K562 (cell line): ENCODE results near the gene DUOX2. TPM values are rescaled to one million over a fixed set of nuclear protein-coding genes. Genes with fewer than 3 reads are reported as not detected.

Source experiments
- ARID2 ChIP-seq: fragments of 450-650 bp; IDR thresholded peaks from 2 replicates; pipeline ENCODE4 v1.6.1; 2017; ENCODE audit warnings: antibody characterized with exemption, mild to moderate bottlenecking
- BMI1 ChIP-seq: fragments of 150-350 bp; IDR thresholded peaks from 2 replicates; pipeline ENCODE4 v1.6.1; 2014; ENCODE audit warnings: low read length
- CBX8 ChIP-seq: fragments of 200-600 bp; sonication (generic); IDR thresholded peaks from 2 replicates; pipeline ENCODE4 v1.6.1; 2012; ENCODE audit warnings: borderline replicate concordance, mixed run types, low read depth, mild to moderate bottlenecking, moderate library complexity, mixed read lengths, low read length, control low read depth, inconsistent platforms; ENCODE audit not compliant: poor library complexity, severe bottlenecking; ENCODE audit errors: extremely low read depth
- CEBPG ChIP-seq, 3 experiments: fragments of 200-800 bp in 1 of 3; sonication (Bioruptor generic) in 1 of 3; sonication (generic) in 1 of 3; formaldehyde crosslinking in 1 of 3; IDR thresholded peaks in 2 of 3; conservative IDR thresholded peaks in 1 of 3; 2 replicates each; pipeline versions ENCODE4 v1.6.1 to v1.8.0; 2016 to 2022; ENCODE audit warnings: missing compliant biosample characterization in 2 of 3, missing genetic modification characterization in 2 of 3, mild to moderate bottlenecking in 1 of 3, missing genetic modification reagents in 1 of 3
- DPF2 ChIP-seq: fragments of 450-650 bp; IDR thresholded peaks from 2 replicates; pipeline ENCODE4 v1.6.1; 2016
- HMG20A ChIP-seq: fragments of 450-650 bp; formaldehyde crosslinking; conservative IDR thresholded peaks from 2 replicates; pipeline ENCODE4 v1.4.0; 2020; ENCODE audit warnings: mild to moderate bottlenecking, mixed read lengths
- HNRNPK ChIP-seq: fragments of 200-400 bp; formaldehyde crosslinking; IDR thresholded peaks from one replicate; pipeline ENCODE4 v1.6.1; 2018; ENCODE audit warnings: mild to moderate bottlenecking, low read depth, low read length; ENCODE audit not compliant: poor library complexity, severe bottlenecking
- NFRKB ChIP-seq: fragments of 450-650 bp; IDR thresholded peaks from 2 replicates; pipeline ENCODE4 v1.6.1; 2016; ENCODE audit warnings: low read depth
- PHF8 ChIP-seq: fragments of 200-600 bp; sonication (generic); IDR thresholded peaks from 2 replicates; pipeline ENCODE4 v1.6.1; 2012; ENCODE audit warnings: mixed run types, mild to moderate bottlenecking, inconsistent platforms, low read length, moderate library complexity, borderline replicate concordance
- SIRT6 ChIP-seq: IDR thresholded peaks from one replicate; pipeline ENCODE4 v1.6.1; 2012; ENCODE audit warnings: low read depth, mild to moderate bottlenecking, control low read depth, inconsistent platforms, low read length, moderate library complexity
- SOX6 ChIP-seq: fragments of 450-650 bp; IDR thresholded peaks from 2 replicates; pipeline ENCODE4 v1.6.1; 2014; ENCODE audit warnings: mild to moderate bottlenecking
- SRSF1 ChIP-seq: fragments of 200-400 bp; formaldehyde crosslinking; IDR thresholded peaks from 2 replicates; pipeline ENCODE4 v1.6.1; 2017; ENCODE audit warnings: mild to moderate bottlenecking, low read depth, low read length, moderate library complexity
- ZFP36 ChIP-seq: fragments of 150-350 bp; IDR thresholded peaks from 2 replicates; pipeline ENCODE4 v1.6.1; 2018; ENCODE audit warnings: low read length, low read depth; ENCODE audit not compliant: partially characterized antibody
- ZNF175 ChIP-seq: fragments of 200-800 bp; sonication (Bioruptor generic); IDR thresholded peaks from 2 replicates; pipeline ENCODE4 v1.6.1; 2016; ENCODE audit warnings: low read depth, mild to moderate bottlenecking, missing genetic modification characterization, missing compliant biosample characterization
- ZNF75A ChIP-seq: fragments of 450-650 bp; formaldehyde crosslinking; IDR thresholded peaks from 2 replicates; pipeline ENCODE4 v1.4.0; 2020; ENCODE audit warnings: mild to moderate bottlenecking
- polyA plus RNA-seq, 8 experiments: library from polyadenylated mRNA; depleted of rRNA in 4 of 8; stranded (reverse) in 5 of 8; unstranded in 3 of 8; fragments of >200 nt; fragmentation: Nextera tagmentation in 2 of 8; fragmentation: Illumina TruSeq in 1 of 8; extraction: Ambion mirVana in 2 of 8; extraction: Trizol in 1 of 8; gene quantifications; 2 replicates each; pipeline versions ENCODE4 v1.2.1 to v1.2.3, GENCODE V29; 2011 to 2014; ENCODE audit warnings: inconsistent platforms in 1 of 8, missing spikeins in 1 of 8
- total RNA-seq, 7 experiments: library from RNA; depleted of rRNA in 6 of 7; stranded (reverse); fragments of >200 nt in 6 of 7; fragmentation: Illumina TruSeq in 2 of 7; extraction: Trizol in 2 of 7; gene quantifications; 2 replicates each; pipeline versions ENCODE4 v1.2.1 to v1.2.3, GENCODE V29; 2011 to 2021; ENCODE audit warnings: low replicate concordance in 1 of 7
- TF ChIP-seq, protein P1 (sequence below): sonication (generic); formaldehyde crosslinking; IDR thresholded peaks from 2 replicates; pipeline ENCODE4 v1.8.0; 2022; ENCODE audit warnings: missing genetic modification reagents, mild to moderate bottlenecking, borderline replicate concordance
- TF ChIP-seq, protein P2 (sequence below), 2 experiments: fragments of 450-650 bp in 1 of 2; sonication (generic) in 1 of 2; formaldehyde crosslinking in 1 of 2; IDR thresholded peaks in 1 of 2; conservative IDR thresholded peaks in 1 of 2; 2 replicates each; pipeline versions ENCODE4 v1.6.1 to v1.8.1; 2016 to 2023; ENCODE audit warnings: mild to moderate bottlenecking in 2 of 2, moderate library complexity in 2 of 2, inconsistent platforms in 1 of 2, missing genetic modification reagents in 1 of 2
- TF ChIP-seq, protein P3 (sequence below): sonication (generic); formaldehyde crosslinking; IDR thresholded peaks from 2 replicates; pipeline ENCODE4 v1.8.1; 2023; ENCODE audit warnings: mild to moderate bottlenecking, missing genetic modification reagents
- TF ChIP-seq, protein P4 (sequence below): fragments of 250-450 bp; sonication (Bioruptor Pico); IDR thresholded peaks from 2 replicates; pipeline ENCODE4 v1.4.0; 2020; ENCODE audit warnings: borderline replicate concordance
- TF ChIP-seq, protein P5 (sequence below): IDR thresholded peaks from 2 replicates; pipeline ENCODE4 v1.6.1; 2011; ENCODE audit not compliant: insufficient read length; ENCODE audit errors: extremely low read depth
- TF ChIP-seq, protein P6 (sequence below): fragments of 250-450 bp; sonication (Bioruptor Pico); IDR thresholded peaks from 2 replicates; pipeline ENCODE4 v1.8.0; 2021; ENCODE audit warnings: borderline replicate concordance, mild to moderate bottlenecking, moderate library complexity; ENCODE audit not compliant: poor library complexity, severe bottlenecking

Gene DUOX2
- total and polyA plus RNA-seq, 9 of the 15 experiments (the other 6 are each of a cell fraction or from before 2014, with no cell fraction given) = 0.01 to 0.03 (median 0.02) TPM; not detected in 6

DNA sequence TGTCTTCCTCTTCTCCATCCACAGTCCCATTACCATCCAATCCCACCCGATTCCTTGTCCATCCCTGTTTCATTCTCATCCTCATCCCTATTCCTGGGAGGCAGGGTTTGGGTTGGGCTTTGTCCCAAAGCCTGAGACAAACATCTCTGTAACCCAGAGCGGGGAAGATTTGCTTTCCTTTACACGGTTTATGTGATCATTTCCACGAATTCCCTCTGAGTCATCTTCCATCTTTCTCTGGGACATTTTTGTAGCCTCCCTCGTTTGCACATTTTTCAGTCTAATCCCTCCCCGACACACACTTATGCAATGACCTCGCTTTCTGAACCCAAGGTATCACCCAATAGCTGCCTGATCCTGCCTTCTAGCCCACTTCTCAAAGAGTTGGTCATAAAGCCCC lies 22.8 kb downstream of the DUOX2 start (continued):
- TF ChIP-seq, protein P1, sequence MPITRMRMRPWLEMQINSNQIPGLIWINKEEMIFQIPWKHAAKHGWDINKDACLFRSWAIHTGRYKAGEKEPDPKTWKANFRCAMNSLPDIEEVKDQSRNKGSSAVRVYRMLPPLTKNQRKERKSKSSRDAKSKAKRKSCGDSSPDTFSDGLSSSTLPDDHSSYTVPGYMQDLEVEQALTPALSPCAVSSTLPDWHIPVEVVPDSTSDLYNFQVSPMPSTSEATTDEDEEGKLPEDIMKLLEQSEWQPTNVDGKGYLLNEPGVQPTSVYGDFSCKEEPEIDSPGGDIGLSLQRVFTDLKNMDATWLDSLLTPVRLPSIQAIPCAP (CRISPR knock-in tag) = no peak
- TF ChIP-seq BMI1 = no peak
- no peak for TF ChIP-seq ARID2
- 0 out of 2 replicates have a peak, but pooled peaks have one; percentile 10 for TF ChIP-seq SOX6
- TF ChIP-seq, protein P2, sequence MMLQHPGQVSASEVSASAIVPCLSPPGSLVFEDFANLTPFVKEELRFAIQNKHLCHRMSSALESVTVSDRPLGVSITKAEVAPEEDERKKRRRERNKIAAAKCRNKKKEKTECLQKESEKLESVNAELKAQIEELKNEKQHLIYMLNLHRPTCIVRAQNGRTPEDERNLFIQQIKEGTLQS (IDR thresholded peaks at IDR 0.05) = peak; percentile 89
- TF ChIP-seq, protein P2 (CRISPR knock-in tag; conservative IDR thresholded peaks at IDR 0.05) = no peak
- TF ChIP-seq, protein P3, sequence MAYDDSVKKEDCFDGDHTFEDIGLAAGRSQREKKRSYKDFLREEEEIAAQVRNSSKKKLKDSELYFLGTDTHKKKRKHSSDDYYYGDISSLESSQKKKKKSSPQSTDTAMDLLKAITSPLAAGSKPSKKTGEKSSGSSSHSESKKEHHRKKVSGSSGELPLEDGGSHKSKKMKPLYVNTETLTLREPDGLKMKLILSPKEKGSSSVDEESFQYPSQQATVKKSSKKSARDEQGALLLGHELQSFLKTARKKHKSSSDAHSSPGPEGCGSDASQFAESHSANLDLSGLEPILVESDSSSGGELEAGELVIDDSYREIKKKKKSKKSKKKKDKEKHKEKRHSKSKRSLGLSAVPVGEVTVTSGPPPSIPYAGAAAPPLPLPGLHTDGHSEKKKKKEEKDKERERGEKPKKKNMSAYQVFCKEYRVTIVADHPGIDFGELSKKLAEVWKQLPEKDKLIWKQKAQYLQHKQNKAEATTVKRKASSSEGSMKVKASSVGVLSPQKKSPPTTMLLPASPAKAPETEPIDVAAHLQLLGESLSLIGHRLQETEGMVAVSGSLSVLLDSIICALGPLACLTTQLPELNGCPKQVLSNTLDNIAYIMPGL = no peak
- no peak for TF ChIP-seq ZNF75A
- no peak for TF ChIP-seq HNRNPK
- TF ChIP-seq ZFP36 = no peak
- no peak for TF ChIP-seq ZNF175 (CRISPR knock-in tag)
- TF ChIP-seq HMG20A (CRISPR knock-in tag) = no peak
- TF ChIP-seq PHF8 = no peak
- TF ChIP-seq SIRT6 = no peak
- TF ChIP-seq NFRKB = no peak
- no peak for TF ChIP-seq CBX8
- TF ChIP-seq SRSF1 = no peak
- TF ChIP-seq, protein P4, sequence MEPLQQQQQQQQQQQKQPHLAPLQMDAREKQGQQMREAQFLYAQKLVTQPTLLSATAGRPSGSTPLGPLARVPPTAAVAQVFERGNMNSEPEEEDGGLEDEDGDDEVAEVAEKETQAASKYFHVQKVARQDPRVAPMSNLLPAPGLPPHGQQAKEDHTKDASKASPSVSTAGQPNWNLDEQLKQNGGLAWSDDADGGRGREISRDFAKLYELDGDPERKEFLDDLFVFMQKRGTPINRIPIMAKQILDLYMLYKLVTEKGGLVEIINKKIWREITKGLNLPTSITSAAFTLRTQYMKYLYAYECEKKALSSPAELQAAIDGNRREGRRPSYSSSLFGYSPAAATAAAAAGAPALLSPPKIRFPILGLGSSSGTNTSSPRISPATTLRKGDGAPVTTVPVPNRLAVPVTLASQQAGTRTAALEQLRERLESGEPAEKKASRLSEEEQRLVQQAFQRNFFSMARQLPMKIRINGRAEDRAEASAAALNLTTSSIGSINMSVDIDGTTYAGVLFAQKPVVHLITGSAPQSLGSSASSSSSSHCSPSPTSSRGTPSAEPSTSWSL = no peak
- TF ChIP-seq, protein P5, sequence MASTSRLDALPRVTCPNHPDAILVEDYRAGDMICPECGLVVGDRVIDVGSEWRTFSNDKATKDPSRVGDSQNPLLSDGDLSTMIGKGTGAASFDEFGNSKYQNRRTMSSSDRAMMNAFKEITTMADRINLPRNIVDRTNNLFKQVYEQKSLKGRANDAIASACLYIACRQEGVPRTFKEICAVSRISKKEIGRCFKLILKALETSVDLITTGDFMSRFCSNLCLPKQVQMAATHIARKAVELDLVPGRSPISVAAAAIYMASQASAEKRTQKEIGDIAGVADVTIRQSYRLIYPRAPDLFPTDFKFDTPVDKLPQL = no peak
- TF ChIP-seq DPF2 = peak; percentile 60; the same call in 1 of the 2 replicates
- TF ChIP-seq CEBPG (CRISPR knock-in tag; IDR thresholded peaks at IDR 0.05) = no peak
- TF ChIP-seq CEBPG (tag; conservative IDR thresholded peaks at IDR 0.05 in 1 of 2, IDR thresholded peaks at IDR 0.05 in 1 of 2) = peak; percentile 20 to 64; a peak in 1 of 4 replicates
- TF ChIP-seq, protein P6, sequence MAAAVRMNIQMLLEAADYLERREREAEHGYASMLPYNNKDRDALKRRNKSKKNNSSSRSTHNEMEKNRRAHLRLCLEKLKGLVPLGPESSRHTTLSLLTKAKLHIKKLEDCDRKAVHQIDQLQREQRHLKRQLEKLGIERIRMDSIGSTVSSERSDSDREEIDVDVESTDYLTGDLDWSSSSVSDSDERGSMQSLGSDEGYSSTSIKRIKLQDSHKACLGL (CRISPR knock-in tag) = no peak
